ENCODE results near the gene ETS1. TPM values are rescaled to one million over a fixed set of nuclear protein-coding genes. Genes with fewer than 3 reads are reported as not detected.

Gene ETS1
- total RNA-seq, 1 experiment from 2014 or later: 53.8 TPM

DNA sequence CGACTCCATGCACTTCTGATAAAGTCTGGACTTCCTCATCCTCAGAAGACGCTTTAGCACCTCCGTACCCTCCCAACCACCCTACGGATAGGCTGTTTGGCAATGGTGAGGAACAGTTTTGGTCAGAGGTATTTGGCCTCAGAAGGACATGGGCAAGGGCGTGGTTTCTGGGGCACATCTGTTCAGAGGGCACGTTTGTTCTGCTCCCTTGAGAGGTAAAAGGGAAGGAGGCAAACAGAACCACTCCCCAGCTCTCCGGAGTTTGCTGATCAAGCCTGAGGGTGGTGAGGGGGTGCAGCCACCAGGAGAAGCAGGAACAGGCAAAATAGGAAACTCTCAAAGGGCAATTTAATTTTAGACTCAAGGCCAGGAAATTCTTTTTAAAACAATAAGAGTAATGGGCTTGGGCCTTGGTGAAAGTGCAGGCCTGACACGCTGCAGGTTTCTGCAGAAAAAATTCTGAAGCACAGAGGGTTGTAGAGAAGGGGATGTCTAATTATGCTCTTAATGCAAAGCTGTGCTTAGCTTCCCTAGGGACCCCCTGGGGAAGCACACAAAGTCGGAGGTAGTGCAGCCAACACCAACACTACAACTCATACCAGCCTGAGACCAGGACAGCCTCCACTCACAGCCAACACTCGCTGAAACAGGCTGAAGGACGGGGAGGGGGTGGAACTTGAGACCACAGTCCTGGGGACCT, 23.3 kb downstream of the ETS1 start:
- DNase-seq (ENCODE audit: low read depth in 1 of 2, low spot score in 2 of 2): no peak
- H3K36me3 ChIP-seq: no peaks in the 10 kb centered on the region
- no peak overlapping the region for H3K27ac ChIP-seq
- H3K4me1 ChIP-seq (replicated peaks): no peaks in the 10 kb centered on the region
- H3K4me3 ChIP-seq: no peak overlapping the region
- no peaks in the 10 kb centered on the region for H3K27me3 ChIP-seq (replicated peaks)
- H3K9me3 ChIP-seq (replicated peaks): no peaks in the 10 kb centered on the region

DNA sequence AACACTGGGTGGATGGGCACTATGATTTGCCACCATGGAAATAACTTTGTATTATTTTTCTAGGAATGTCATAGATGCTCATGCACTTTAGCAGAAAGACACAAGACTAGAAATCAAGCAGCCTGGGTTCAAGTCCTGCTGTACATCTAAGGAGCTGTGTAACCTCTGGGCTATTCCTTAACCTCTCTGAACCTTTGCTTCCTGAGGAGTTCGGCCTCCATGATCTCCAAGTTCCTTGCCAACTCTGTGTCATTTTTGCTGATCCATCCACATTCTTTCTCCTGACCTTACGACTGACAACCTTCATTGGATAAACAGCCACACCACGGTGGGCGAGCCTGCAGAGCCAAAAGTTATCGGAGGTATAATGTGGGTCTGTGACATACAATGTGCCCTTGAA, 24.1 kb downstream of the ETS1 start:
- H3K36me3 ChIP-seq: no peaks in the 10 kb centered on the region
- H3K27me3 ChIP-seq (replicated peaks): no peaks in the 10 kb centered on the region
- H3K4me3 ChIP-seq: no peak overlapping the region
- H3K4me1 ChIP-seq (replicated peaks): no peaks in the 10 kb centered on the region
- DNase-seq (ENCODE audit: low read depth in 1 of 2, low spot score in 2 of 2): no peak
- H3K9me3 ChIP-seq (replicated peaks): no peaks in the 10 kb centered on the region
- H3K27ac ChIP-seq: no peak overlapping the region

DNA sequence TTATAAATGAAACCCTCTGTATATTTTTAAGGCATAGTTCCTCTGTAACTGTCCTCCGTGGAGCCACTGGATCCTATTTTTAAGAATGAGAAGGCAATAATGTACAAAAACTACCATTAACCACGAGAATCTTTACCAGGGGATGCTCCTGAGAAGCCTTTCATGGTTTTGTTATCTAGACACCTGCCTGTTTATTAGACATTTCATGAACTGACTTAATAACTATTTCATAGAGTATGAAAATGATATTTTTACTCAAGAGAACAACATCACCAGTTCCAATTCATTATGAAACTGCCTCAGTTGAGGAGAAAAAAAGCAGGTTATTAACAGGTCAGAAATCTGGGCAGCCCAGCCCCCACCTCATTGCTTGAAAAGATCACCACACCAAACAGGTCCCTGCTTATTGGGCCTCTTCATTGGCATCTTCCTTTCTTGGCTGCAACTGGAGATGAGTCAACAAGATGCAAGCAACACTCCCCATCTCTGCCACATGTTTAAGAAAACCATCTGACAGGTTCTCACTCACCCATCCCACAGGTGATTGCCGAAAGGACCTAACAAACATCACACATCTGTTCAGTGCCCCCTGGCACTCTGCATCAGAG, 27.8 kb downstream of the ETS1 start:
- no peak for DNase-seq (ENCODE audit: low read depth in 1 of 2, low spot score in 2 of 2)
- Histone ChIP-seq H3K9me3 (replicated peaks) (no peaks in the 10 kb centered on the region), H3K27ac (no peak overlapping the region), H3K27me3 (replicated peaks) (no peaks in the 10 kb centered on the region), H3K4me1 (replicated peaks) (no peaks in the 10 kb centered on the region), H3K36me3 (no peaks in the 10 kb centered on the region), H3K4me3 (no peak overlapping the region)

DNA sequence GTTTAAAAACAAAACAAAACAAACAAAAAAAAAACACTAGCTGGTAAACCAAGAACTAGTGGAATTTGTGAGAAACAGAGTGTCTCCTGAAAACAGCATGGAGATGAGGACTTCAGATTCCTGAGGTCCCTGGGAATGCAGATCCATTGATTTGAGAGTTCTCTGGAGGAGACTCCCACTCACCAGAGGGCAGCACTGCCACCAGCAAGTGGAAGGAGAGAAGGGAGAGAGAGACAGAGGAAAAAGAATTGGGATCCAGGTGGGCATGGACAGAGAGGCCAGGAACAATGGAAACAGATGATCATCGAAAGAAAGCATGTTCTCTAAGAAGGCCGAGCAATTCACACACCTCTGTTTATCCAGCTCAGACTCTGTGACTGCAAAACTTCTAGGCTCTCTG, 31.8 kb downstream of the ETS1 start:
- H3K9me3 ChIP-seq (replicated peaks): no peaks in the 10 kb centered on the region
- H3K27ac ChIP-seq: no peak overlapping the region
- DNase-seq (ENCODE audit: low read depth in 1 of 2, low spot score in 2 of 2): peak in 1 of 2 experiments; percentile 14

DNA sequence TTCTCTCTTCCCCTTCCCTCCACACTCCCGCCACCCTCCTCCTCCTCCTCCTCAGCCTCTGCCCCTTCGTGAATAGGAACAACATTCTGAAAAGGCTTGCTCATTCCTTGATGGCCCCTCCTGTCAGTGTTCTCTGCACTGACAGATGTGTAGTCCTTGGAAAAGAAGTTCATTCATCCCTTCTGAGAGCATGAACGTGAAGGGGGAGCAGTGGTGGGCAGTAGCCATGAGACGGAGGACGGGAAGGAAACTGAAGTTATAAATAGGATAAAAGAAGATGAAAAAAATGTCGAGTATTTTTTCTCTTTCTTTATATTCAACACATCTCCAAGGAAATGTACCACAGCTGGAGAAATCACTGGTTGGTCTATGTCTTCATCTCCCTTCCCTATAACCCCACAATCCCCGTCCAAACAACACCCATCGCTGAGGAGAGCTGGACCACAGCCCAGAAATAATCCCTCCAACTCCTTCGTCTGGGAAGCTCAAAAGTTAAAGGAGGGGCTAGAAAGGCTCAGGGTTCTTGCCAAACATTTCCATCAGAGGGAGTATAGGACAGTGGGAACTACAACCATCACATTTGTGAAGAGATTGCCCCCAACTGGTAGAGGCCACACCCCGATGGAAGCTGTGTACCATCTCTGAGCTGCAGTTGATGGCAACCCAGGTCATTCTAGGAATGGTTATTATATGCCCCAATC, 33.5 kb downstream of the ETS1 start:
- Histone ChIP-seq H3K4me1 (replicated peaks) (no peaks in the 10 kb centered on the region), H3K36me3 (no peaks in the 10 kb centered on the region), H3K9me3 (replicated peaks) (no peaks in the 10 kb centered on the region), H3K4me3 (no peak overlapping the region), H3K27me3 (replicated peaks) (no peaks in the 10 kb centered on the region), H3K27ac (no peak overlapping the region)
- peak in 1 of 2 experiments; percentile 12 for DNase-seq (ENCODE audit: low read depth in 1 of 2, low spot score in 2 of 2)

More for the DNA sequence above, 31.8 kb downstream of the ETS1 start:
- H3K36me3 ChIP-seq: no peaks in the 10 kb centered on the region
- H3K4me3 ChIP-seq: no peak overlapping the region
- H3K27me3 ChIP-seq (replicated peaks): no peaks in the 10 kb centered on the region
- H3K4me1 ChIP-seq (replicated peaks): no peaks in the 10 kb centered on the region

DNA sequence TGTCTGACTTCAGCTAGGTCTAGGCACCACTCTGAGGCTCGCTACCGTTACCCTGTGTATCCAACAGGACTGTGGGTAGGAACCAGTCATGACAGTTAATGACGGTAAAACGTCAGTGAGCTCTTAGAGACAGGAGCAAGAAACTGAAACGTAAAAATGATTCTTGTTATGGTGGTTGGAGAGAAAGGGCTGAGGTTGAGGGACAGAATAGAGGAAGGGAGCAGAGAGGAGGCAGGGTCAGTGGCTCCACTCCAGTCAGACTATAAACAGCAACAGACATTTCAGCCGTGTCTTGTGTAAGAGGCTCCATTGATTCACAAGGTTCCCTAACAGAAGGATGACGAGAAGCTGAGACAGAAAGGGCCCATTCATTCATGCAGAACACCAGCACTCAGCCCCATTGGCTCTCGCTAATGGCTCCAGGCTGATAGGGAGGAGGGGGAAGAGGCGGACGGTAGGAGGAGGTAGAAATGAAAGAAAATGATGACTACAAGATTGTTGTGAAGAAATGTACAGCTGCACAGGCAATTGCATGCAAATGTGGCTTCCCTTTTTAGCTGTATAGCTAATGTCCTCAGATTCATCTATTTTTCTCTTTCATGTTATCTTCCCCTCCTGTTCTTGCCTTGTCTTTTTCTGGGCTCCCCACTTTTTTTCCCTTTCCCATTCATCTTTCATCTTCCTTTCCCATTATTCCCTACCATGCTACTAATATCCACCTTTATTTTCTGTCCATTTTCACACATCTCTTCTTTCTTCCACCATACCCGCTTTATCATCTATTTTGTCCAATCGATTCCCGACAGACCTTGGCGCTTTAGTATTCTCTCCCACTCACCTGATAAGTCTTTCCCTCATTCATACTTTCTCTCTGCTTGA, 34.3 kb downstream of the ETS1 start:
- Histone ChIP-seq H3K36me3 (no peaks in the 10 kb centered on the region), H3K27me3 (replicated peaks) (no peaks in the 10 kb centered on the region), H3K9me3 (replicated peaks) (no peaks in the 10 kb centered on the region), H3K4me3 (no peak overlapping the region), H3K4me1 (replicated peaks) (no peaks in the 10 kb centered on the region), H3K27ac (no peak overlapping the region)
- DNase-seq (ENCODE audit: low read depth in 1 of 2, low spot score in 2 of 2): no peak

DNA sequence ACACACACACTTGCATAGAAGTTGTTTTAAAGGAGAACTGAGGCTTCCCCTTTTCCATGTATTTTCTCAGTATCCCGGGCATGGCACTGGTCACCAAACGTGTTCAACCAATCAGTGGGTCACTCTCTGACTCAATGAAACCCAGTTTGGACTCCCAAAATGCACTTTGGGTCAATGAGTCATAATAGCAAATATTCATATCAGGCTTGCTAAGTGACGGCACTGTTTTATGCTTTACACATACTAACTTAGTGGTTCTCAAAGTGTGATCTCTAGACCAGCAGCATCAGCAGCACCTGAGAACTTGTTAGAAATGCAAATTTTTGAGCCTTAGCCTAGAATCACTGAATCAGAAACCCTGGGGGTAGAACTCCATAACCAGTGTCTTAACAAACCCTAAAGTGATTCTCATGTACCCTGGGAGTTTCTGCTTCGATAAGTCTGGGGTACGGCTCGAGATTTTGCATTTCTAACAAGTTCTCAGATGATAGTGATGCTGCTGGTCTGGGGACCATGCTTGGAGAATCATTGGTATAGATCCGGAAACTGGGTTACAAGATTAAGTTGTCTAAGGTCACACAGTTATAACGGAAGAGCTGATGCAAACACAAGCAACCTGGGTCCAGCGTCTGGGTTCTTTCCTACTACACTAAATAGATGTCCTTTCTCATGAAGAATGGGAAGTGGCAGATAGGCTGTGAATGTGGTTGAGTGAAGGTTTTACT, 35.6 kb downstream of the ETS1 start:
- DNase-seq (ENCODE audit: low read depth in 1 of 2, low spot score in 2 of 2): no peak
- no peaks in the 10 kb centered on the region for H3K4me1 ChIP-seq (replicated peaks)

DNA sequence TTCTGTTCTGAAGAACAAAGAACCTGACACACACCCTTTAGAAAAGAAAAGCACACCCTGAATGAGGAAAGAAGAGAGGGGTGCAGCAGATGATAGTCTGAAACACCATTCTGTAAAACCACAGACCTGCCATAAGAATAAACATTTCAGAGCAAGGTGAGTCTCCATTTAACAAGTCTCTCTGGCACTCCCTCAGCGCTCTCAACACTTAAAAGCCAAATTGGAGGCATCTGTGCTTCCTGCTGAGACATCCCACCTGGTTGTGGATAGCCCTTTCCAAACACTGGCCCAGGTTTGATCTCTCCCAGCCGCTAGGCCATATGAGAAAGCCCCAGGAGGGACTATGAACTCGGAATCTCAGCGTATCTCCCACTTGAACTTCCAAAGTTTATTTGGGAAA, 36.3 kb downstream of the ETS1 start:
- H3K4me3 ChIP-seq: no peak overlapping the region
- H3K27me3 ChIP-seq (replicated peaks): no peaks in the 10 kb centered on the region

More for the DNA sequence above, 35.6 kb downstream of the ETS1 start:
- no peaks in the 10 kb centered on the region for H3K27me3 ChIP-seq (replicated peaks)
- H3K27ac ChIP-seq: no peak overlapping the region
- no peak overlapping the region for H3K4me3 ChIP-seq
- H3K9me3 ChIP-seq (replicated peaks): no peaks in the 10 kb centered on the region
- H3K36me3 ChIP-seq: no peaks in the 10 kb centered on the region

DNA sequence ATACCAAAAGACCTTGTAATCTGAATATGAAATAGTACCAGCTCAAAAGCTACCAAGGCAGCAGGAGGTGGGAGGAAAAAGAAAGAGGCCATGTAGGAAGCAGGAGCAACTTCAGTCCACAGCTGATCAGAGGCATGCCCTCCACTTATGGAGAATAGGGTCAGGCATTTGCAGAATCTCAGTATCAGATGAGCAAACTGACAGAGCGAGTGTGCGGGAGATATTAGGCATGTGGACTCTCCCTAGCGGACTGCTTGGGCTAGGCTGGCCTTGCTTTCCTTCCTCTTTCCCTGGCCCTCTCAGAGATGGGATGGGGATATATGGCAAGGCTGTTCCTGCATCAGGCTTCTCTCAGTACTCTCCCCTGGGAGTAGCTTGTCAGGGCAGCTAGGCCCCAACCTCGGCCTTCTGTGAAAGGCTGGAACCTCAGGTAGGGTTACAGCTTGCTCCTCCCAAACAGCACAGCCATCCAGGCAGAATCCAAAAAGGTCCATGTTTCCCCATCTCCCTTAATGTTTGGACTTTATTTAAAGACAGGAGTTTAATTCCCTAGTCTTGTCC, 37.0 kb downstream of the ETS1 start:
- no peaks in the 10 kb centered on the region for H3K27me3 ChIP-seq (replicated peaks)

More for the DNA sequence above, 36.3 kb downstream of the ETS1 start:
- H3K9me3 ChIP-seq (replicated peaks): no peaks in the 10 kb centered on the region
- H3K4me1 ChIP-seq (replicated peaks): no peaks in the 10 kb centered on the region
- no peak overlapping the region for H3K27ac ChIP-seq
- no peaks in the 10 kb centered on the region for H3K36me3 ChIP-seq
- no peak for DNase-seq (ENCODE audit: low read depth in 1 of 2, low spot score in 2 of 2)

DNA sequence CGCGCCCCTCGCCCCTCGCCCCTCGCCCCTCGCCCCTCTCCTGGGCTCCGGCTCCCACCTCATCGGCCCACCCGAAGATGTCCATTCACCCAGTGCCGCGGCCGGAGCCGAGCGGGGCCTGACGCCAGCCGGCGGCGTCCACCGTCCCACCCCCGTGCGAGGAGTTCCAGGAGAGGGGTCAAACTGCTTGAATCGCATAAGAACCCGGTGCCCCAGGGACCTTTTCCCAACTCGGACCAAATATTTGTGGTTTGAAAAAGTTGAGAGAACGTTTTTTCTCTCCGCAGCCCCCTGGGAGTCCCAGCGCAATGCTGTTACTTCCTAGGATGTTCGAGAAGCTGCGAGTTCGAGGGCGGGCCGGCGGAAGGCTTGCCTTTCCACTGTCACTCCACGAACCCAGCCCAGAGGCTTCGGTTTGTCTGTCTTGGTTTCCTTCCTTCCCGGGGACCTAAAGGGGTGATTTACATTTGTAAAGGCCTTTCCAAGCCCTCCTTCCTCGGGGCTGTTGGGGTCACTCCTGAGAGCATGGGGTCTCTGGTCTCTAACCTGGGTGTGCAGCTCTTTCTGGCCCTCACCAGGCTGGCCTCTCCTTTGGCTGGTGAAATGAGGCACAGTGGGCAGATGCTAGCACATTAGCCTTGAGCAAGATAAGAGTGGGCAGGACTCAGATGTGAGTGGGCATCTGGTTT, 38.0 kb downstream of the ETS1 start:
- no peak overlapping the region for H3K4me3 ChIP-seq

More for the DNA sequence above, 37.0 kb downstream of the ETS1 start:
- Histone ChIP-seq H3K9me3 (replicated peaks) (no peaks in the 10 kb centered on the region), H3K4me1 (replicated peaks) (no peaks in the 10 kb centered on the region), H3K36me3 (no peaks in the 10 kb centered on the region), H3K4me3 (no peak overlapping the region), H3K27ac (no peak overlapping the region)
- DNase-seq (ENCODE audit: low read depth in 1 of 2, low spot score in 2 of 2): no peak

DNA sequence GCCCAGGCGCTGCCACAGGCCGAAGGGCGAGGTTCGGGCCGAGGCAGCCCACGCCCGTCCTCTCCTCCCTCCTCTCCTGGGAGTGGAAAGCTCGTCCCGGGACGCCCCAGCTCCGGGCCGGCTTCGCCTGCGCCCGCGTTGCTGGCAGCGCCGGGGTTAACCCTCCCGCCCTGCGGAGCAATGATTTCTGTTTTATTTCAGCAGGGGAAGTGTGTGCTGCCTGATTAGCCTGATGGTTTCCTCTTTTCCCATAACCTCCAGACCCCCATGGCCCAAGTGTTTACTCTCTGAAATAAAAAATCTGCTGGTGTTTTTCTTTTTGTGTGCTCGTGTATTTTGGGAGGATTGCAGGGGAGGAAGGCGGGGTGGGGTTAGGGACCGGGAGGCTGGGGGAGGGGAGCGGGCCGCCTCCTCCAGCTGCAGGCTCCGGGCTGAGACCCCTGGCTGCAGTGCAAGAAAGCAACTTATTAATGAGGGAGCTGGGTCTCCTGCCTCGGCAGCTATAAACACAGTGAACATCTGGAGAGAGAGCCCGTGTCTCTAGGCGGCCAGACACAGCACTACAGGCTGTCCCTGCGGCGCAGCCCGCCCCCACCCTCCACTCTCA, 38.6 kb downstream of the ETS1 start:
- Histone ChIP-seq H3K27ac (no peak overlapping the region), H3K4me3 (no peak overlapping the region), H3K9me3 (replicated peaks) (no peaks in the 10 kb centered on the region), H3K4me1 (replicated peaks) (no peaks in the 10 kb centered on the region), H3K27me3 (replicated peaks) (no peaks in the 10 kb centered on the region), H3K36me3 (no peaks in the 10 kb centered on the region)
- no peak for DNase-seq (ENCODE audit: low read depth in 1 of 2, low spot score in 2 of 2)

More for the DNA sequence above, 38.0 kb downstream of the ETS1 start:
- H3K36me3 ChIP-seq: no peaks in the 10 kb centered on the region
- no peaks in the 10 kb centered on the region for H3K9me3 ChIP-seq (replicated peaks)
- H3K27me3 ChIP-seq (replicated peaks): no peaks in the 10 kb centered on the region
- no peak for DNase-seq (ENCODE audit: low read depth in 1 of 2, low spot score in 2 of 2)
- no peaks in the 10 kb centered on the region for H3K4me1 ChIP-seq (replicated peaks)
- no peak overlapping the region for H3K27ac ChIP-seq

DNA sequence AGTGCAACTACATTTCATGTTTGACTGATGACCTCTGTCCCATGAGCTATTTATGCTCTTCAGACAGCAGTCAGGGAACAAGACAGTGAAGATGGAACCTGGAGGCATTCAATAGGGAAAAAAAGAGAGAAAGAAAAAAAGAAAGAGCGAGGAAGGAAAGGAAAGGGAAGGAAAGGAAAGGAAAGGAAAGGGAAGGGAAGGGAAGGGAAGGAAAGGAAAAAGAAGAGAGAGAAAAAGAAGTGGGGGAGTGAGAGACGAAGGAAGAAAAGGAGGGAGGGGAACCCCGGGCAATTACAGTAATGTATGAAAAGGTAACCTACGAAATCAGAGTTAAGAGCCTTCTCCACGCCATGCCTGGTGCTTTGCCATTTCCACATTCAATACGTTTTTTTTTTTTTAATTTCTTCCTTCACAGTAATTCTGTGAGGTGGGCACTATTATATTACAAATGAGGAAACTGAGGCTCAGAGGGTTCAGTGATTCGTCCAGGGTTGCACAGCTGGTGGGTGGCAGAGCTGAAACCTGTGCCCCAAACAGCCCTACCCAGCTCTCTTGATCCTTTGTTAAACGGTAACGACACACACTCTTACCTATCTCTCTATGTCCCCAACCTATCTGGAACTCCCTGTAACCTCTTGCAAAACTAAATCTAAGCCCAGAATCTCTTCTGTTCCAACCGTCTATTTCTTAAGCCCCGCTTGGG, 39.3 kb downstream of the ETS1 start:
- Histone ChIP-seq H3K4me1 (replicated peaks) (no peaks in the 10 kb centered on the region), H3K9me3 (replicated peaks) (no peaks in the 10 kb centered on the region), H3K36me3 (no peaks in the 10 kb centered on the region), H3K4me3 (no peak overlapping the region), H3K27ac (no peak overlapping the region), H3K27me3 (replicated peaks) (no peaks in the 10 kb centered on the region)
- no peak for DNase-seq (ENCODE audit: low read depth in 1 of 2, low spot score in 2 of 2)

Data from SJSA1 (cell line).